DMS53 treated with DMSO at 0.1 percent for 48 hours (cell line): ENCODE data around the gene ESR2.

Experiments used
- DNase-seq: peaks from one replicate; lab custom pipeline; 2025; ENCODE audit not compliant: unreplicated experiment; lab: John Stamatoyannopoulos, UW

The ESR2 gene

GRCh38 chr14:64266239-64266638 is 27.9 kb downstream of the ESR2 start:
- no peak for DNase-seq

GRCh38 chr14:64265222-64265621 is 28.9 kb downstream of the ESR2 start:
- no peak for DNase-seq

- no peak for DNase-seq
Measured at GRCh38 chr14:64260418-64260817, 33.8 kb downstream of the ESR2 start.

GRCh38 chr14:64255756-64256155 is 38.4 kb downstream of the ESR2 start:
- DNase-seq = no peak

GRCh38 chr14:64253672-64254071 is 40.5 kb downstream of the ESR2 start:
- DNase-seq = no peak

- no peak for DNase-seq
Measured at GRCh38 chr14:64249363-64249762, 44.8 kb downstream of the ESR2 start.

- no peak for DNase-seq
Measured at GRCh38 chr14:64248689-64249088, 45.5 kb downstream of the ESR2 start.

GRCh38 chr14:64247195-64247594 is 47.0 kb downstream of the ESR2 start:
- DNase-seq = no peak

GRCh38 chr14:64246688-64247087 is 47.5 kb downstream of the ESR2 start:
- no peak for DNase-seq

GRCh38 chr14:64245491-64245890 is 48.7 kb downstream of the ESR2 start:
- DNase-seq = no peak

- DNase-seq = no peak
Measured at GRCh38 chr14:64244279-64244678, 49.9 kb downstream of the ESR2 start.

- no peak for DNase-seq
Measured at GRCh38 chr14:64238631-64239030, 55.5 kb downstream of the ESR2 start.

- no peak for DNase-seq
Measured at GRCh38 chr14:64238049-64238448, 56.1 kb downstream of the ESR2 start.

GRCh38 chr14:64235652-64236640 is 58.2 kb downstream of the ESR2 start:
- no peak for DNase-seq

- peak; percentile 27 for DNase-seq
Measured at GRCh38 chr14:64234877-64235651, 59.1 kb downstream of the ESR2 start.

GRCh38 chr14:64233531-64234190 is 60.5 kb downstream of the ESR2 start:
- DNase-seq = no peak

- no peak for DNase-seq
Measured at GRCh38 chr14:64232944-64233343, 61.2 kb downstream of the ESR2 start.

GRCh38 chr14:64232095-64232838 is 61.9 kb downstream of the ESR2 start:
- DNase-seq = no peak

- DNase-seq = no peak
Measured at GRCh38 chr14:64229489-64229888, 64.7 kb downstream of the ESR2 start.

GRCh38 chr14:64227856-64228255 is 66.3 kb downstream of the ESR2 start:
- no peak for DNase-seq
